ENCODE measurements around the gene SARM1.
"Not testable (repeated sequence)": the region's sequence is repeated elsewhere in the genome, so short reads cannot be mapped to it uniquely, and the experiment has no call there.

SARM1 gene

DNA sequence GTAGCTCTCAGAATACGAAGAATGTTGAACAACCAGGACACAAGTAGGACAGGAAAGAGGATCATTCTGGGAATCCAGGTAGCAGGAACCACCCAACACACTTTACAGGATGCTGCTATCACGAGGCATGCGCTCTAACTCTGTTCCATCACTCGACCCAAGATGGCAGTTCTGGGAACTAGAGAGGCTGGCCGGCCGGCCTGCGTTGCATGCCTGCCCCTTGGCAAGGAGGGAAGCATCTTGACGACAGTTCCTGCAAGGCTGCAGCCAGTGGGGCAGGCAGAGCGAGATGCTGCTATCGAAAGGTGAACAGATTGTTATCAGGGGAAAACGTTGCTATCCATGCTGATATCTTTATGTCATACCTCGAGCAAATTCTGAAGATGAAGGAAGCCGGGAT is 53.7 kb downstream of the SARM1 start:
- DNase-seq (ENCODE audit: low read depth): no peak

- DNase-seq (ENCODE audit: low read depth): no peak
Observed at GRCh38 chr17:28426081-28426519, 54.6 kb downstream of the SARM1 start.

DNA sequence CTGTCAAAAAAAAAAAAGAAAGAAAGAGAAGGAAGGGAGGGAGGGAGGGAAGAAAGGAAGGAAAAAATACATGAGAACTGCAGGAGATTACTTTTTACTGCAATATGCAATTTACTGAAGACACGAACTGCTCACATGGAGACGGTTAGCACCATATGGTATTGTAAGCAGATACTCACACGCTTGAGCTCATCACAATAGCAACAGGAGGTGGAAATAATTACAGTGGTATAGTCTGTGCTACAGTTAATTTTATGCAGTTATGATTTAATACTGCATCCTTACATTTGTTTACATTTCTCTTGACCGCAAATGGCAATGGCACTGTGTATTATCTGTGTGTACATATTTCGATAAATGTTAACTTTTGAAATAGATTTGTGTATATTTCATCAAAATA is 55.9 kb downstream of the SARM1 start:
- DNase-seq (ENCODE audit: low read depth): no peak

DNA sequence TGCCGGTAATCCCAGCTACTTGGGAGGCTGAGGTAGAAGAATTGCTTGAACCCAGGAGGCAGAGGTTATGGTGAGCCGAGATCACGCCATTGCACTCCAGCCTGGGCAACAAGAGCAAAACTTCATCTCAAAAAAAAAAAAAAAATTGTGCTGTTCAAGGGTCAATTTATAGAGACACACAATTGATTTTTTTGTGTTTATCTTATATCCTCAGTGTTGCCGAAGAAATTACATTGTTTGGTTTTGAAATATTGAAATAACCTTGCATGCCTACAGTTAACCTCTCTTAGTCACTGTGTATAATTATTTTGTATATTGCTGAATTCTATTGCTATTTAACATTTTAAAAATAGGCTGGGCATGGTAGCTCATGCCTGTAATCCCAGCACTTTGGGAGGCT is 56.5 kb downstream of the SARM1 start:
- DNase-seq (ENCODE audit: low read depth): not testable (repeated sequence)

DNA sequence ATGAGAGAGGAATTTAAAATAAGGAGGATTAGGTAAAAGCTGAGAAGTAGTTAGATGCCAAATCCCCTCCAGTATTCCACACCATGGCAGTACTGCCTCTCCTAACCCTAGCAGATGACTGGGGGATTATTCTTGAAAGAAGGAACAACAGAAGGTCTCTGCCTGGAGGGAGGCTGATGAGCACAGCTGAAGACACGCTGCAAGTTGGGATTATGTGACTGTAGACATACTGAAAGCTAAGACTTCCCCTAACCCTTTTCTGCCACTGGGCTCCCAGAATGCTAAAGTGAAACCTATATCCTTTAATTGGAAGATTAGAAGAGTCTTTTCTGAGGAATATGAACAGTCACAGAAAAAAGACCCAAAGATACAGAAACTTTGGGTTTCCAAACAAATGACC is 62.2 kb downstream of the SARM1 start:
- DNase-seq (ENCODE audit: low read depth): no peak

DNA sequence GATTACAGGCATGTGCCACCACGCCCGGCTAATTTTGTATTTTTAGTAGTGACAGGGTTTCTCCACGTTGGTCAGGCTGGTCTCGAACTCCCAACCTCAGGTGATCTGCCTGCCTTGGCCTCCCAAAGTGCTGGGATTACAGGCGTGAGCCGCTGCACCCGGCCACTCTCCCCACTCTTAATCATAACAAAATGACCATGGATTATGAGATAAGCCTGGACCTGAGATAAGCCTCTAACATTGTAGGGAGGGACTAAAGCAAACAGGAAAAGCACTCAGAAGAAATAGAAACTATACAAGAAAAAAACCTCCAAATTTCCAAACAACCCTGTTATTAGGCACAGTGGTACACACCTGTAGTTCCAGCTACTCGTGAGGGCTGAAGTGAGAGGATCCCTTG is 62.8 kb downstream of the SARM1 start:
- not testable (repeated sequence) for DNase-seq (ENCODE audit: low read depth)

- DNase-seq (ENCODE audit: low read depth): no peak
Observed at GRCh38 chr17:28443901-28444638, 72.6 kb downstream of the SARM1 start.

- DNase-seq (ENCODE audit: low read depth): no peak
Observed at GRCh38 chr17:28446716-28447395, 75.4 kb downstream of the SARM1 start.

- no peak for DNase-seq (ENCODE audit: low read depth)
Observed at GRCh38 chr17:28447396-28447760, 75.9 kb downstream of the SARM1 start.

DNA sequence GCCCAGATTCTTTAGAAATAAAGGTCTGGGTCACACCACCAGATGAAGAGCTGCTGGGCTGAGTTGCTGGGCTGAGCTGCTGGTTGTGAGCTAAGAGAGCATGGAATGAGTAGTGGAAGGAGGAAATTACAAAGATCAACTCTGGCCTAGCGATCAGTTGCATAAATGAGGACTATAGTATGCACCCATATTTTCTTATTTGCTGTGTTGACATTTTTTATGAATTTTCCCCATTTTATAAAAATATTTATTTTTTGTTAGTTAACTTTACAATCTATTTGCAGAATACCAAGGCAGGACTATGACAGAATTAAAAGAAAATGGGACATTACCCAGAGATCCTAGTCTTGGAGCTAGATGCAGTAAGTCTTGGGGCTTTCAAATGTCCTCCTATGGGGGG is 78.4 kb downstream of the SARM1 start:
- DNase-seq (ENCODE audit: low read depth): no peak
